A549 treated with Hydrocortisone at 1 μM for 4 hours (cell line): Measurements from ENCODE around the gene LRRC2. TPM values are rescaled to one million over a fixed set of nuclear protein-coding genes. Genes with fewer than 3 reads are reported as not detected.

Experiments
- total RNA-seq: library from RNA; stranded (reverse); fragments of 200-300 nt; extraction: Qiagen RNA extraction; gene quantifications from 5 replicates; pipeline ENCODE4 v1.2.3, GENCODE V29; 2022

The LRRC2 gene, protein sequence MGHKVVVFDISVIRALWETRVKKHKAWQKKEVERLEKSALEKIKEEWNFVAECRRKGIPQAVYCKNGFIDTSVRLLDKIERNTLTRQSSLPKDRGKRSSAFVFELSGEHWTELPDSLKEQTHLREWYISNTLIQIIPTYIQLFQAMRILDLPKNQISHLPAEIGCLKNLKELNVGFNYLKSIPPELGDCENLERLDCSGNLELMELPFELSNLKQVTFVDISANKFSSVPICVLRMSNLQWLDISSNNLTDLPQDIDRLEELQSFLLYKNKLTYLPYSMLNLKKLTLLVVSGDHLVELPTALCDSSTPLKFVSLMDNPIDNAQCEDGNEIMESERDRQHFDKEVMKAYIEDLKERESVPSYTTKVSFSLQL
- total RNA-seq = 0.02 TPM in 1 of 5 replicates, not detected in the others

DNA sequence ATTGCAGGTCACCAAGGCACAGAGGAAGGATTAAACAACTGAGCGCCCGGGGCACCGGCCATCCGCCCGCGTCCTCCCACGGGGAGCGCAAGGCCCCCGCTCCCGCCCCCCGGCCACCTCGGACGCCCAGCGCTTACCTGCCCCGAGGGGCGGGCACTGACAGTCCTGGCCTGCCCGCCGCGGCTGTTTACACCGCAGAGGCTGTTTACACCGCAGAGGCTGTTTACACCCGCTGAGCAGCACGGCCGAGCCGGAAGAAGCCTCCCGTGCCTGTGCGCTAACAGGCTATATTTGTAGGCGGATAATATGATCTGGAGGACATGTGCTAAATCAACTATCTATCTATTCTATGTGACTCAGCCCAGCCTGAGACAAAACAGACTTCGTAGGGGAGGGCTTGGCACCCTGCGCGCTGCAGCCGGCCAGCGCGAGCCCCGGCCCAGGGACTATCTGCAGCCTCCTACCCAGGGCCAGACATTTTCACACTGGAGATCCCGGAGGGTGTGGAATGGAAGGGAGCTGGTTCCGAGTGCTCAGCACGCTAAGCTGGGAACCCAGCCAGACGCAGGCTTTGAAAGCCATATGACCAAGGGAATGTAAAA, at the start of gene LRRC2:
Gene LRRC2, minus strand, starts transcription at position 263 of the 602 bp plus-strand sequence. CDS start 14,711 bp downstream, outside the sequence.

DNA sequence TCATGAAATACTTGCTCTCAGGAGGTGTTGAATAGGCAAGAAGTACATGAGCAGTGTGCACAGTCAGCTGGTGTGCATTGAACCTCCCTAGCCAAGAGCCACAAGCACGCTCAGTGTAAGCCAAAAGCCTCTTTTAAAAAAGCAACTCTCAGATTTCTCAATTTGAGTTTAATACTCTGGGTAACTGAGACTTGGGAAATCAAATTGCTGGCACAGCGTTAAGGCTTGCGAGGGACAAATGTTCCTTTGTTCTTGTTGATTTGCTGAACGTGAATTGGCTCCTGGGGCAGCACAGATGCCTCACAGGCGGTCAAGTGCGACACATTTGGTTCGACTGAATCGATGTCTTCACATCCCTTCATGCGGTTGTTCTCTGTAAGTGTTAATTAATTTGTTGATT, 46.2 kb upstream of the LRRC2 start, which contains the start of gene FAM240A:
Gene FAM240A, plus strand, starts transcription at position 202 of the 400 bp plus-strand sequence. Its CDS starts 159 bp downstream, at position 361.

DNA sequence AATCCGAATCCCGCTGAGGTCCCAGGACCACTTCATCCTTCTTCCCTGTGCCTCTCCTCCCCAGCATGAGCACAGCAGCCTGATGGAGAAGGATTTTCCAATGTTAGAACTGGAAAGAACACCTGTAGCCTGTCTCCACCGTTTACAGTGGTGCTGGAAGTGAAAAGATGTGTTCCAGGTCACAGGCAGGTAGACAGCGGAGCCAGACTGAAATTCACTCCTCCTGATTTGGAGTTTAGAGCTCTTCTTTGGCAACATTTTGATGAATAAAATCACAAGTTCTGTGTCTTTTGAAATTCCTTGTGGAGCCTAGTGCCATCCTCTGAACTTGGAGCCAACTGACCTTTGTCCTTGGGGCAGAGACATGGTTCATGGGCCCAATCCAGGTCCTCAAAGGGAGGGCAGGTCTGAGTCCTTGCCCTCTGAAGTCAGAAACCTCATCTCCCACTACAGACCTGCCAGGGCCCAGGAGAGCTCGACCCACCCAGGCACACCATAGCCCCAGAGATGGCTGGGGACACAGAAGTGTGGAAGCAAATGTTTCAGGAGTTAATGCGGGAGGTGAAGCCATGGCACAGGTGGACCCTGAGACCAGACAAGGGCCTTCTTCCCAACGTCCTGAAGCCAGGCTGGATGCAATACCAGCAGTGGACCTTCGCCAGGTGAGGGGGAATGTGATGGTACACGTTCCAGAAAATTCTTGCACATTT, 68.4 kb downstream of the LRRC2 start, which contains the start of gene RTP3:
Gene RTP3, plus strand, starts transcription at position 421 of the 710 bp plus-strand sequence. Its CDS starts 87 bp downstream, at position 508.

Other genes starting within 250 kb of the LRRC2 start
- gene CCR2, start 212.2 kb downstream of the LRRC2 start, total RNA-seq = not detected in 5 replicates
- gene CCR5, start 195.4 kb downstream of the LRRC2 start, total RNA-seq = not detected in 5 replicates
- 0.07 to 0.10 TPM (median 0.09 TPM) in 3 of 5 replicates, not detected in the others for gene CCRL2, start 159.0 kb downstream of the LRRC2 start, total RNA-seq
- not detected in 5 replicates for gene LTF, start 101.4 kb downstream of the LRRC2 start, total RNA-seq
- not detected in 5 replicates for gene RTP3, start 68.3 kb downstream of the LRRC2 start, total RNA-seq
- not detected in 5 replicates for gene FAM240A, start 46.2 kb upstream of the LRRC2 start, total RNA-seq
- 6.5 to 8.7 TPM (median 7.8 TPM) in 5 replicates for gene ALS2CL, start 127.4 kb upstream of the LRRC2 start, total RNA-seq
- 0.13 to 0.23 TPM (median 0.16 TPM) in 5 replicates for gene TMIE, start 135.1 kb upstream of the LRRC2 start, total RNA-seq
- not detected in 5 replicates for gene PRSS50, start 151.6 kb upstream of the LRRC2 start, total RNA-seq